HG02884 (cell line): ENCODE results near the gene ARL13B.
"Not testable (repeated sequence)": the region's sequence is repeated elsewhere in the genome, so short reads cannot be mapped to it uniquely, and the experiment has no call there.

Source experiments
- ATAC-seq: cut with Tn5 transposase; IDR thresholded peaks from one replicate; pipeline ENCODE4 v1.9.1; 2021; ENCODE audit warnings: mild to moderate bottlenecking, moderate library complexity; ENCODE audit not compliant: unreplicated experiment

Gene ARL13B

DNA sequence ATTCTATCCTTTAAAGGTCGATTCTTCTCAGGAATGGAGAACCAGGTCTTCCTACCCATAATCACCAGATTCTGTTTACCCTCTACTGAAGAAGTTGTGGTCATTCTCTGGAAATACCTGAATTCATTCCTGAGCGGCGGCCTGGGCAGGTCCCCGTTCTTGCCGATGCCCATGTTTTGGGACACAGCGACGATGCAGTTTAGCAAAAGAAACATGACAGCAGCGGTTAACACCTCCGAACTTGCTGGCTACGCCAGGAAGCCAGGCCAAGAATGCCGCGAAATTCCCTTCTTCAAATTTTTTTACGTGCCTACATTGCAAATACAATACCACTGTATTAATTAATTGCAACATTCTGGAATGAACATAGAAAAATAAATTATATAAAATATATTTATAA, 81.3 kb downstream of the ARL13B start:
- no peak for ATAC-seq

- ATAC-seq: peak; percentile 90
Observed at GRCh38 chr3:94062513-94063404, 82.8 kb downstream of the ARL13B start, which contains the start of the genes DHFR2 and NSUN3. TSS of gene DHFR2 (minus strand) at chr3:94062916. CDS start at chr3:94061511, 1,405 bp downstream. TSS of gene NSUN3 (plus strand) at chr3:94063061. CDS start at chr3:94063127, 66 bp downstream.

GRCh38 chr3:94063496-94064119, 83.7 kb downstream of the ARL13B start:
- no peak for ATAC-seq

GRCh38 chr3:94064243-94064860, 84.4 kb downstream of the ARL13B start:
- ATAC-seq: no peak

DNA sequence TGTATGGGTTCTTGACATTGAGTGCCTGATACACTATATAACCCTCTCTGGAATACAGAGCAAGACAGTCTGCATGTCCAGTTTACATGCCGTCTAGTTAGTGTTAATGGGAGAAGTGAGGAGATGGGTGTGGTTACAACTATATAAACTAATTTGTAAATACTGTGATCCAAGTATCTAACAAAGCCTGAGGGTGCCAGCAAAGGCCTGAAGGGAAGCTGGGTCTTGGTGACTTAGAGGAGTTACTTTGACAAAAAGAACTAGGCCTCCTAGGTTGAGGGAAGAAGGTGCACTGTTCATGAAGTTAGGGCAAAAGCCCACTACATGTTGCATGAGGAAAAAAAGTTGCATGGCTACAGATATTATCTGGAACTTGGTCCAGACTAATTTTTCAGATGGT, 85.2 kb downstream of the ARL13B start:
- ATAC-seq: no peak

GRCh38 chr3:94065819-94066480, 86.0 kb downstream of the ARL13B start:
- ATAC-seq: no peak

DNA sequence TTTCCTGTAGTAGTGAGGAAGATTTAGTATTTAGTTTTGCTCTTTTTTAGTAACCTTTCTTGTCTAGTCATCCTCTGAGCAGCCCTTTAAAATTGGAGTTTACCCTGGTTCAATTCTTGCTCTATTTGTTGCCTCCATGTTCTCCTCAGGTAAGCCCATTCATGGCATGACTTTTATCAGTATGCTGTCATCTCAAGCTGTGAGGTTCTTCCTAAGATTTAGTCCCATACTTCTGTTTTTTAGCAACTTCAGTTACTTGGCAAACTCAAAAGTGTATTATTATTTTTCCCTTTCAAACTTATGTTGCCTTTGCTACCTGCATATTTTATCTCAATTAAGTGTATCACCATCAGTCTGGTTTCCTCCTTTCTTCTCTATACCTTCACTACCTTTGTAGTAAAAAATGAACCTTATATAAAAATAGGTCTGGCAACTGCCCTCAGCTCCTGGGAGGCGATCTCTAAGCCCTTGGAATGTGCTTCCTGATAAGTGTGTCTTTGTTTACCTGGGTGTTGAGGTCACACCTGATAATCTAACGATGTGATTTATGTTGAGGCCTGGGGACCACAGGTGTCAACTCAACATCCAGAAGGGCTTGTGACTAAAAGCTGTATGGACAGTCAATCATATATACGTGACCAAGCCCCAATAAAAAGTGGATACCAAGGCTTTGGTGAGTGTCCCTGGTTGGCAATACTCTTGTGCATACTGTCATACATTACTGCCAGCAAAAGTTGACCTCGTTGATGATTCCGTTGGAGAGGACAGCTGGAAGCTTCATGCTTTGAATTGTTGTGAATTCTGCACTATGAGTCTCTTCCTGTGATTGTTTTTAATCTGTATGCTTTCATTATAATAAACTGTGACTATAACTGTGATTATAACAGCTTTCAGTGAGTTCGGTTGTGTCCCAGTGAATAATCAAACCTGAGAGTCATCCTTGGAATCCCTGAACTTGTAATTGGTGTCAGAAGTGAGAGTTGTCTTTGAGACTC, 86.8 kb downstream of the ARL13B start:
- ATAC-seq: no peak

DNA sequence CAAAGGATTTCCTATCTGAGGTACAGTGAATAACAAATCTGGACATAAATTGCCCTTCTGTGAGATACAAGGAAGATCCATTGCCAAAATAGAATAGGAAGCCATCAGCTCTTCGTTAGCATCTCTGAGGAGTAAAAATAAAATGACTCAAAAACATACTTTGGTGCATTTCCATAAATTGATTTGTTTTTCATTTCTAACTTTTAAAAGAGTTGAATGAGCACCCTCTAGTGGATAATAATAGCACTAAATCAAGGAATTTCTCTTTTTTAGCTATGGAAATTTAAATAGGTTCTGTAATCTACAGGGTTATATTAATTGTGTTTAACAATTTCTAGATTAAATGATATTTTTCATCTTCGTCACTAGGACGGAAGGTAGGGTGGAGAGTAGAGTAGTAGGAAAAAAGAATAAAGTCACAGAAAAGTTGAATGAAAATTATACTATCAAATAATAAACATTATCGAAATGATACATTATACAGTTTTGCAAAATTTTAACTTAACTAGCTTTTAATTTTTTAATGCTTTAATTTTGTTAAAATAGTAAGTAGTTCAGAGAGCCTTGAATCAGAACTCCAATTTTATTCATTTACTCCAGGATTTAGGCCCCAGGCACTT, 89.3 kb downstream of the ARL13B start:
- ATAC-seq: no peak

- peak; percentile 62 for ATAC-seq
Observed at GRCh38 chr3:94070341-94070911, 90.5 kb downstream of the ARL13B start.

DNA sequence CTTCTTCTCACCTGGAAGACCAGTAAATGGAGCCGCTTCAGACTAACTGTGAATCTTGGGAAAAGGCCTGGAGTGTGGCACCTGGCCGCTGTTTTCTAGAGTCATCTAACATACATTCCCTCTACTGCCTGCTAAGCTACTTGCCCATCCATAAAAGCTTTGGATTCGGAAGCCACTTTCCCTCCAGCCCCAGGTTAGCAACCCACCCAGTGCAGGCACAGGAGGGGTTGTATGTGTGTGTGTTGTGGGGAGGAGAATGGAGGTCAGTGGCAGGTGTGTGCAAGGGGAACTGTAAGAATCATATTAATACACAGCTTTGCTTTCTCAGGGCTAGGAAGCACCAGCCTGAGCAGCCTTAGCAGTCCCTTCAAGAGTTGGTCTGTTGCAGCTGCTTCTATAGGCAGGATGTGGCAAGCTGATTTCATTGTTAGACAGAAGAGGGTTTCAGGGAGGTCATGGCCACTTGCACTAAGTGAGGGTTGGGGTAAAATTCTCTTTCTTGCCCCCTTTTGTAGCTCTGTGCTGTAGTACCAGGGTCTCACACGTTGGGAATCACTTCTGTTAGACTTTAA, 91.8 kb downstream of the ARL13B start:
- ATAC-seq: peak; percentile 55

DNA sequence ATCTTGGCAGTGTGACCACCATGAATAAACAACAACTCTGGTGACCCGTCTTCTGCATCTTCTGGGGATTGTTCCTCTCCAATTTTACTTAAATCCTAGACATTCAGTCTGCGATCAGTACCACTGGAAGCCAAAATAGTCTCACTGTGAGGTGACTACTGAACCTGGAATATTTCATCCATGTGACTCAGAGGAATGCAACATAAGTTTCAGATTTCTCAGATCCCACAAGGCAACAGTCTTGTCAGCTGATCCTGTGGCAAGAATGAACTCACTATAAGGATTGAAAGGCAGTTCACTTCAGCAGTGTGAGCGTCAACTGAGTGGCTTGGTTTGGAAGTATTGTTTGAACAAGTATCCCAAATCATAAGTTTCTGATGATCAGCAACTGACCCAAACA, 96.1 kb downstream of the ARL13B start:
- no peak for ATAC-seq

- ATAC-seq: not testable (repeated sequence)
Observed at GRCh38 chr3:94080552-94080951, 100.6 kb downstream of the ARL13B start.

DNA sequence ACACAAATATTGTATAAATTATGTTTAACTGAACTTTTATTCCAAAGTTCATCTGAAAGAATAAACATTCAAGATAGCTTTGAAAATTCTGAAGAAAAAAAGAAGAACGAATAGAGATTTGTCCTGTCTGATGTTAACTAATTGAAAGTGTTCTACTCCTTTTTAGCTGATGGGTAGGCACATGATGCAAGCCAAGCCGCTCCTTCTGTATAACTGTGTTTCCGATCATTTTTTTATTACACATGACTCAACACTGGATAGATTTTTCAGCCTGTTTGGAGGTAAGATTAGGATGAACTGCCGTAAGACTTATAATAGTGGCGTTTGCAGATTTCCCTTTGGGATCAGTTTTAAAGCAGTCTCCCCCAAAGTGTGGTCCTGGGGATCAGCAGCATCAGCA, 101.9 kb downstream of the ARL13B start:
- ATAC-seq: no peak

DNA sequence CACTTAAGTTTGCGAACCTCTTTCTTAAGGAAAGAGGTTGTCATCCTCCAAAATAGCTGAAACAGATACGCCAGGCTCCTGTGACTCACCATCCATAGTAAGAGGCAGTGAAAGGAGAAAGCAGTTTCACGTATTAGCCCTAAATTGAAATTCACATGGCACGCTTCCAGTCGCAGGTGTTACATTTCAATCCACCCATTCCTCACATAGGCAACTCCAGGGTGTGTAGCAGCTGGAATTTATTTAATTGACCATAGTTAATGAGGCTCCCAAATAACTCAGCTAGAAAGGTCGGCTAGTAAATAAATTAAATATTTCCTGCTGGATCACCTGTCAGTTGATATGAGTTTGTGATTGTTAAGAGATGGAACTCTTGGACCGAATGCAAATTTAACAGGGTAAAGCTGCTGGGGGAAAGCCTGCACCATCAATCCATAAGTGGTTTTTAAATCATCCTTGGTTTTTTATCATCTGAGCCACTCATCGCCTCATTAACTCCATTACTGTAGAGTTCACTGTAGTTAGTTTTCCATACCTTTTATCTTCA, 102.5 kb downstream of the ARL13B start:
- no peak for ATAC-seq

DNA sequence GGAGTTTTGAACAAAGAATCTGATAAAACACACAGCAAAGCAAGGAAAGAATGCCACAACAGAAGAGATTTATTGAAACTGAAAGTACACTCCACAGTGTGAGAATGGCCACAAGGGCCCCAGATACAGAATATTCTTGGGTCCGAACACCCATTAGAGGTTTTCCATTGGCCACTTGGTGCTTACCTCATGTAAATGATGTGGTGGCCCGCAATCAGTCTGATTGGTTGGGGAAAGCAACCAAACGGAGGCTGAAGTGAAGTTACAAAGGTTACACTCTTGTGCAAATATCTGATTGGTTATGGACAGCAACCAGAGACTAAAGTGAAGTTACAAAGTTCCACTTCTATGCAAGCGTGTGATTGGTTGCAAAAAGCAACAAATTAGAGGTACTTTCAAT, 103.3 kb downstream of the ARL13B start:
- ATAC-seq: peak; percentile 59

GRCh38 chr3:94089126-94089525, 109.2 kb downstream of the ARL13B start:
- no peak for ATAC-seq

DNA sequence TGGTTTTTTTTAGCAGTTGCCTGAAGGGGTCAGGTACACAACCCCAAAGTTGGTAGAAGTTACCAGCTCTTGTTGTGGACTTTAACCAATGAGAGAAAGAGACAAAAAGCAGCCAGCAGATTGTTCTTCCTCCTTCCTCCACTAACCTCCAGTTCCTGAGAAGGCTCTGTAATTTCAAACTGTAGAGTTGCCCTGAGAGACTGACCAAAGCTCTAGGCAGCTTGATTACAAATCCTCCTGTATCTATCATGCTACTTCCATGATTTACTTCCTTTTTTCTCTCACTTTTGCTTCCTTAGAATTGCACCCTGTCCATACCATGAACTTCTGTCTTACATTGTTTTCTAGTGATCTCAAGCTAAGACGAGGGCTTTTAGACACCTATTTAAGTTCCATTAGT, 112.1 kb downstream of the ARL13B start:
- no peak for ATAC-seq

DNA sequence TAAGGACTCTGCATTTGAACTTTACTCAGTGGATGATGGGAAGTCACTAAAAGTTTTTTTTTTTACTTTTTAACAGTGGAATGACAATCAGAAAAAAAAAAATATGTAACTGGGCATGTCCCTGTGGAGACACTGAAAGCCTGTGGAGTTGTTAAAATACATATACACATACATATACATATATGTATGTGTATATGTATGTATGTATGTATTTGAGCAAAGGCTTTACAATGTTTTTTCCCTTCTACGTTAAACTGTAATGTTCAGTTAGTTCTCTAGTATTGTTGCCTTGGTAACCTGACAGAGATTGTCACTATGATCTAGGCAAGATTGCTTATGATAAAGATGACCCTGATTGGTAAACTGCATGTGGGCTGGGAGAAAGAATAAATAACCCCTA, 113.2 kb downstream of the ARL13B start:
- no peak for ATAC-seq

- ATAC-seq: no peak
Observed at GRCh38 chr3:94095111-94095510, 115.2 kb downstream of the ARL13B start.
